ENCODE measurements around the gene A3GALT2. TPM values are rescaled to one million over a fixed set of nuclear protein-coding genes. Genes with fewer than 3 reads are reported as not detected.

The A3GALT2 gene
- total and polyA plus RNA-seq, 9 of the 15 experiments (the other 6 are each of a cell fraction or from before 2014, with no cell fraction given) = not detected

DNA sequence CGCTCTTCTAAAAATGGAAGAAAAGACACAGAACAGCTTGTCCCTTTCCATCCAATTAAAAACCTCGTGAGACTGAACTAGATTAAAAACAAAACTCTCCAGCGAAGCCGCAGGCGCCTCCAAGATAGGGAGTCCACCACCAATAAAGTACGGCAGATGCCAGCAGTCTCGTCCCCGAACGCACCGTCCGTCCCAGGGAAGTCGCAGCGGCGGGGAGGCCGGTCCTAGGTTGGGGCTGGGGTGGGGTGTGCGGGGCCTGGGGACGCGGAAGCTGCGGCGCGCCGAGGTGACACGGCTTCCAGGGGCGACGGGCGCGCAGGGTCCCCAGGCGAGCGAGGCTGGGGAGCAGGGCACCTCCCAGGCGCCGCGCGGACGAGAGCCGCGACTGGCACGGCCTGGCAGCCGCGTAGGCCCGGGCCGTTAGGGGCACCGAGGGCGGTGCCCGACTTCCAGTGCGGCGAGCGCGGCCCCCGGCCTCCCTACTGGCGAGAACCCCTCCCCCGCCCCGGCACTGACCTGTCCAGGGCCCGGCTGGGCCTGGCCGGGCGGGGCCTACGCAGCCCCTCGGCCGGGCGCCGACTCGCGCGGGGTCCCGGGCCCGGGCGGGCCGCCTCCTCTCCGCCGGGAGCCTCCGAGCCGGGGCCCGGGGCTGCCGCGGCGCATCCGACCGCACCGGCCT, 28.3 kb upstream of the A3GALT2 start (continued):
- no peak for TF ChIP-seq PCBP1 (IDR thresholded peaks at IDR 0.05; ENCODE audit: low read depth, low read length, poor library complexity, severe bottlenecking)
- TF ChIP-seq CHD7 (IDR thresholded peaks at IDR 0.05; ENCODE audit: low read depth, low read length) = no peak
- TF ChIP-seq SMARCB1 (IDR thresholded peaks at IDR 0.05; ENCODE audit: insufficient read length, low read depth) = no peak
- no peak for TF ChIP-seq ARID3B (CRISPR knock-in tag; IDR thresholded peaks at IDR 0.05; ENCODE audit: borderline replicate concordance)
- TF ChIP-seq POLR3A (IDR thresholded peaks at IDR 0.05; ENCODE audit: borderline replicate concordance, extremely low read depth, insufficient read depth, insufficient read length) = no peak
- TF ChIP-seq SRSF3 (IDR thresholded peaks at IDR 0.05; ENCODE audit: insufficient read depth, low read length) = no peak
- TF ChIP-seq CXXC5 (CRISPR knock-in tag; IDR thresholded peaks at IDR 0.05) = peak; percentile 59
- no peak for TF ChIP-seq ZNF586 (CRISPR knock-in tag; conservative IDR thresholded peaks at IDR 0.05)
- TF ChIP-seq ATF1 (CRISPR knock-in tag; IDR thresholded peaks at IDR 0.05) = 0 out of 2 replicates have a peak, but pooled peaks have one; percentile 38
- TF ChIP-seq ATF1 (tag; IDR thresholded peaks at IDR 0.05) = no peak
